Neuron (in vitro differentiated cells): ENCODE data around the gene GBX1.

ENCODE experiments used
- H2AFZ ChIP-seq: one replicate; pipeline ENCODE4 v1.6.1; 2013; ENCODE audit warnings: low read depth, mild to moderate bottlenecking, inconsistent platforms, low read length, moderate library complexity
- H3K27me3 ChIP-seq: one replicate; pipeline ENCODE4 v1.6.1; 2013; ENCODE audit warnings: low read length; ENCODE audit not compliant: insufficient read depth
- H3K36me3 ChIP-seq: one replicate; pipeline ENCODE4 v1.6.1; 2013; ENCODE audit warnings: low read length; ENCODE audit not compliant: insufficient read depth
- H3K4me1 ChIP-seq: one replicate; pipeline ENCODE4 v1.6.1; 2013; ENCODE audit warnings: low read length; ENCODE audit not compliant: insufficient read depth
- H3K4me3 ChIP-seq: 2 replicates; pipeline ENCODE4 v1.5.1; 2013; ENCODE audit warnings: mild to moderate bottlenecking, low read length, moderate library complexity
- H3K9me3 ChIP-seq: one replicate; pipeline ENCODE4 v1.6.1; 2013; ENCODE audit warnings: low read length

Gene GBX1

GRCh38 chr7:151150388-151150787 lies 17.1 kb downstream of the GBX1 start:
- Histone ChIP-seq H3K27me3 (peaks cover 28% of the 10 kb centered on the region), H2AFZ (no peak overlapping the region), H3K4me3 (no peak overlapping the region), H3K36me3 (no peaks in the 10 kb centered on the region), H3K9me3 (no peaks in the 10 kb centered on the region), H3K4me1 (peaks cover 4% of the 10 kb centered on the region)

- Histone ChIP-seq H3K4me3 (no peak overlapping the region), H3K36me3 (peaks cover 12% of the 10 kb centered on the region), H3K9me3 (no peaks in the 10 kb centered on the region), H3K4me1 (peaks cover 4% of the 10 kb centered on the region), H3K27me3 (peaks cover 20% of the 10 kb centered on the region), H2AFZ (no peak overlapping the region)
Observed at GRCh38 chr7:151148319-151149259, 18.9 kb downstream of the GBX1 start.

GRCh38 chr7:151146761-151147160 lies 20.7 kb downstream of the GBX1 start:
- H3K9me3 ChIP-seq, result no peaks in the 10 kb centered on the region

GRCh38 chr7:151144387-151144786 lies 23.1 kb downstream of the GBX1 start:
- no peak overlapping the region for H3K4me3 ChIP-seq
- H3K4me1 ChIP-seq, result no peaks in the 10 kb centered on the region
- H3K36me3 ChIP-seq, result peaks cover 41% of the 10 kb centered on the region
- H2AFZ ChIP-seq, result no peak overlapping the region
- H3K27me3 ChIP-seq, result no peaks in the 10 kb centered on the region
- no peaks in the 10 kb centered on the region for H3K9me3 ChIP-seq

More at GRCh38 chr7:151146761-151147160, 20.7 kb downstream of the GBX1 start:
- H3K36me3 ChIP-seq, result peaks cover 30% of the 10 kb centered on the region
- H2AFZ ChIP-seq, result no peak overlapping the region
- H3K27me3 ChIP-seq, result peaks cover 20% of the 10 kb centered on the region
- H3K4me3 ChIP-seq, result no peak overlapping the region
- H3K4me1 ChIP-seq, result no peaks in the 10 kb centered on the region

- H2AFZ ChIP-seq, result no peak overlapping the region
- H3K9me3 ChIP-seq, result no peaks in the 10 kb centered on the region
- H3K27me3 ChIP-seq, result no peaks in the 10 kb centered on the region
- no peak overlapping the region for H3K4me3 ChIP-seq
- H3K4me1 ChIP-seq, result no peaks in the 10 kb centered on the region
- H3K36me3 ChIP-seq, result peaks cover 43% of the 10 kb centered on the region
Observed at GRCh38 chr7:151143261-151144015, 24.1 kb downstream of the GBX1 start.

GRCh38 chr7:151142686-151143040 lies 24.8 kb downstream of the GBX1 start:
- no peaks in the 10 kb centered on the region for H3K9me3 ChIP-seq
- no peaks in the 10 kb centered on the region for H3K27me3 ChIP-seq
- no peak overlapping the region for H2AFZ ChIP-seq
- H3K4me1 ChIP-seq, result no peaks in the 10 kb centered on the region
- no peak overlapping the region for H3K4me3 ChIP-seq
- peaks cover 43% of the 10 kb centered on the region for H3K36me3 ChIP-seq

- H3K36me3 ChIP-seq, result peaks cover 46% of the 10 kb centered on the region
- H3K4me3 ChIP-seq, result no peak overlapping the region
- H3K9me3 ChIP-seq, result no peaks in the 10 kb centered on the region
- H2AFZ ChIP-seq, result no peak overlapping the region
- no peaks in the 10 kb centered on the region for H3K4me1 ChIP-seq
- no peaks in the 10 kb centered on the region for H3K27me3 ChIP-seq
Observed at GRCh38 chr7:151141855-151142685, 25.4 kb downstream of the GBX1 start.

GRCh38 chr7:151141311-151141854 lies 26.1 kb downstream of the GBX1 start:
- no peaks in the 10 kb centered on the region for H3K27me3 ChIP-seq
- H3K4me1 ChIP-seq, result no peaks in the 10 kb centered on the region
- H3K9me3 ChIP-seq, result no peaks in the 10 kb centered on the region
- no peak overlapping the region for H3K4me3 ChIP-seq
- H2AFZ ChIP-seq, result no peak overlapping the region
- peaks cover 52% of the 10 kb centered on the region for H3K36me3 ChIP-seq

GRCh38 chr7:151140826-151141225 lies 26.7 kb downstream of the GBX1 start:
- no peak overlapping the region for H3K4me3 ChIP-seq
- H3K36me3 ChIP-seq, result peaks cover 57% of the 10 kb centered on the region
- H2AFZ ChIP-seq, result no peak overlapping the region
- no peaks in the 10 kb centered on the region for H3K4me1 ChIP-seq
- H3K9me3 ChIP-seq, result no peaks in the 10 kb centered on the region
- H3K27me3 ChIP-seq, result no peaks in the 10 kb centered on the region

GRCh38 chr7:151139791-151140190 lies 27.7 kb downstream of the GBX1 start:
- no peaks in the 10 kb centered on the region for H3K27me3 ChIP-seq
- no peaks in the 10 kb centered on the region for H3K9me3 ChIP-seq
- H3K4me3 ChIP-seq, result no peak overlapping the region
- H3K36me3 ChIP-seq, result peaks cover 64% of the 10 kb centered on the region
- no peaks in the 10 kb centered on the region for H3K4me1 ChIP-seq
- no peak overlapping the region for H2AFZ ChIP-seq

- Histone ChIP-seq H3K9me3 (no peaks in the 10 kb centered on the region), H3K4me3 (no peak overlapping the region), H2AFZ (no peak overlapping the region), H3K27me3 (no peaks in the 10 kb centered on the region), H3K4me1 (no peaks in the 10 kb centered on the region), H3K36me3 (peaks cover 67% of the 10 kb centered on the region)
Observed at GRCh38 chr7:151139071-151139790, 28.3 kb downstream of the GBX1 start.

GRCh38 chr7:151138153-151138851 lies 29.2 kb downstream of the GBX1 start:
- no peaks in the 10 kb centered on the region for H3K9me3 ChIP-seq
- H3K4me1 ChIP-seq, result no peaks in the 10 kb centered on the region
- H3K27me3 ChIP-seq, result no peaks in the 10 kb centered on the region
- no peak overlapping the region for H3K4me3 ChIP-seq
- H2AFZ ChIP-seq, result no peak overlapping the region
- peaks cover 66% of the 10 kb centered on the region for H3K36me3 ChIP-seq
